Glutamatergic neuron (in vitro differentiated cells): ENCODE data around the gene B3GNT3. TPM values are rescaled to one million over a fixed set of nuclear protein-coding genes. Genes with fewer than 3 reads are reported as not detected.
"Not testable (repeated sequence)": the region's sequence is repeated elsewhere in the genome, so short reads cannot be mapped to it uniquely, and the experiment has no call there.

Source experiments
- DNase-seq: peaks from one replicate; pipeline ENCODE4 v3.0.0; 2022
- H3K27ac Mint-ChIP-seq: one replicate; pipeline ENCODE4 v1.8.0; 2020; ENCODE audit warnings: mild to moderate bottlenecking, mixed read lengths, inconsistent platforms; ENCODE audit not compliant: unreplicated experiment
- H3K27me3 Mint-ChIP-seq: one replicate; pipeline ENCODE4 v1.8.0; 2020; ENCODE audit warnings: mild to moderate bottlenecking, moderate library complexity, mixed read lengths, inconsistent platforms; ENCODE audit not compliant: unreplicated experiment
- H3K36me3 Mint-ChIP-seq: one replicate; pipeline ENCODE4 v1.8.0; 2020; ENCODE audit warnings: mild to moderate bottlenecking, mixed read lengths, inconsistent platforms; ENCODE audit not compliant: unreplicated experiment
- H3K4me1 Mint-ChIP-seq: one replicate; pipeline ENCODE4 v1.8.0; 2020; ENCODE audit warnings: mild to moderate bottlenecking, low read depth, mixed read lengths, inconsistent platforms; ENCODE audit not compliant: unreplicated experiment
- H3K4me3 Mint-ChIP-seq: one replicate; pipeline ENCODE4 v1.8.0; 2020; ENCODE audit warnings: mild to moderate bottlenecking, mixed read lengths, inconsistent platforms; ENCODE audit not compliant: unreplicated experiment
- H3K9me3 Mint-ChIP-seq: one replicate; pipeline ENCODE4 v1.8.0; 2020; ENCODE audit warnings: mild to moderate bottlenecking, moderate library complexity, mixed read lengths, inconsistent platforms; ENCODE audit not compliant: unreplicated experiment
- CTCF ChIP-seq: fragments of 200-600 bp; sonication (generic); IDR thresholded peaks from one replicate; pipeline ENCODE4 v1.5.0; 2021; ENCODE audit not compliant: partially characterized antibody, unreplicated experiment
- total RNA-seq: library from RNA; stranded (reverse); fragmentation: NEBNext Ultra II Directional; extraction: Animal tissue kit (Norgen Biotek cat#: 25700); gene quantifications from one replicate; pipeline ENCODE4 v1.2.1, GENCODE V29; 2021; ENCODE audit not compliant: unreplicated experiment

B3GNT3 gene
- total RNA-seq, 1 donor from 2014 or later = not detected

- Mint-ChIP-seq H3K9me3 (no peaks in the 10 kb centered on the region), H3K4me1 (peaks cover 4% of the 10 kb centered on the region), H3K27me3 (peaks cover 11% of the 10 kb centered on the region), H3K4me3 (no peak overlapping the region), H3K27ac (no peak overlapping the region), H3K36me3 (no peaks in the 10 kb centered on the region)
- DNase-seq = no peak
- no peak for TF ChIP-seq CTCF
Measured at GRCh38 chr19:17795495-17795856, 538 bp downstream of the B3GNT3 start.

- no peak for TF ChIP-seq CTCF
- peaks cover 11% of the 10 kb centered on the region for H3K27me3 Mint-ChIP-seq
- no peak overlapping the region for H3K27ac Mint-ChIP-seq
- DNase-seq = no peak
- H3K4me3 Mint-ChIP-seq = no peak overlapping the region
- H3K9me3 Mint-ChIP-seq = no peaks in the 10 kb centered on the region
- H3K36me3 Mint-ChIP-seq = no peaks in the 10 kb centered on the region
- H3K4me1 Mint-ChIP-seq = peaks cover 4% of the 10 kb centered on the region
Measured at GRCh38 chr19:17796013-17796837, 1.3 kb downstream of the B3GNT3 start.

GRCh38 chr19:17796838-17797423, 2.0 kb downstream of the B3GNT3 start:
- H3K36me3 Mint-ChIP-seq = no peaks in the 10 kb centered on the region
- no peak overlapping the region for H3K27ac Mint-ChIP-seq
- no peak overlapping the region for H3K4me3 Mint-ChIP-seq
- H3K9me3 Mint-ChIP-seq = no peaks in the 10 kb centered on the region
- H3K4me1 Mint-ChIP-seq = no peaks in the 10 kb centered on the region
- no peak for DNase-seq
- no peak for TF ChIP-seq CTCF
- H3K27me3 Mint-ChIP-seq = peaks cover 11% of the 10 kb centered on the region

GRCh38 chr19:17797424-17798201, 2.7 kb downstream of the B3GNT3 start:
- H3K4me1 Mint-ChIP-seq = no peaks in the 10 kb centered on the region
- no peak for DNase-seq
- H3K27ac Mint-ChIP-seq = no peak overlapping the region
- TF ChIP-seq CTCF = no peak
- peaks cover 10% of the 10 kb centered on the region for H3K27me3 Mint-ChIP-seq
- H3K9me3 Mint-ChIP-seq = no peaks in the 10 kb centered on the region
- no peak overlapping the region for H3K4me3 Mint-ChIP-seq
- no peaks in the 10 kb centered on the region for H3K36me3 Mint-ChIP-seq

GRCh38 chr19:17798599-17798998, 3.7 kb downstream of the B3GNT3 start:
- H3K27me3 Mint-ChIP-seq, H3K4me3 Mint-ChIP-seq, H3K36me3 Mint-ChIP-seq, H3K4me1 Mint-ChIP-seq, H3K27ac Mint-ChIP-seq, DNase-seq, H3K9me3 Mint-ChIP-seq: not testable (repeated sequence)
